UCSD-AML1 (cell line): ENCODE results near the gene DNER.
"Not testable (repeated sequence)": the region's sequence is repeated elsewhere in the genome, so short reads cannot be mapped to it uniquely, and the experiment has no call there.

ENCODE experiments used
- DNase-seq: peaks from one replicate; lab custom pipeline; 2025; ENCODE audit not compliant: unreplicated experiment; lab: John Stamatoyannopoulos, UW

Gene DNER

GRCh38 chr2:229348128-229348527, 366.2 kb downstream of the DNER start:
- DNase-seq, result no peak

- no peak for DNase-seq
Observed at GRCh38 chr2:229346816-229347540, 367.4 kb downstream of the DNER start.

- DNase-seq, result no peak
Observed at GRCh38 chr2:229344955-229345354, 369.4 kb downstream of the DNER start.

- no peak for DNase-seq
Observed at GRCh38 chr2:229344151-229344551, 370.2 kb downstream of the DNER start.

GRCh38 chr2:229343661-229344060, 370.7 kb downstream of the DNER start:
- no peak for DNase-seq

- DNase-seq, result peak; percentile 17
Observed at GRCh38 chr2:229342376-229342775, 372.0 kb downstream of the DNER start.

- DNase-seq, result no peak
Observed at GRCh38 chr2:229340086-229340760, 374.1 kb downstream of the DNER start.

GRCh38 chr2:229339618-229340017, 374.7 kb downstream of the DNER start:
- no peak for DNase-seq

GRCh38 chr2:229339171-229339570, 375.2 kb downstream of the DNER start:
- DNase-seq, result not testable (repeated sequence)

- no peak for DNase-seq
Observed at GRCh38 chr2:229335877-229336346, 378.4 kb downstream of the DNER start.

- DNase-seq, result no peak
Observed at GRCh38 chr2:229335330-229335729, 379.0 kb downstream of the DNER start.

- DNase-seq, result no peak
Observed at GRCh38 chr2:229330952-229331351, 383.4 kb downstream of the DNER start.

- DNase-seq, result no peak
Observed at GRCh38 chr2:229319558-229319957, 394.8 kb downstream of the DNER start.

- DNase-seq, result no peak
Observed at GRCh38 chr2:229314117-229314516, 400.2 kb downstream of the DNER start.

- DNase-seq, result no peak
Observed at GRCh38 chr2:229313591-229313990, 400.8 kb downstream of the DNER start.
